GM21447 (cell line): ENCODE measurements around the gene TAF10.

Source experiments
- ATAC-seq: cut with Tn5 transposase; IDR thresholded peaks from one replicate; pipeline ENCODE4 v1.9.1; 2021; ENCODE audit not compliant: unreplicated experiment

TAF10 gene

GRCh38 chr11:6561288-6561687 lies 50.7 kb downstream of the TAF10 start:
- ATAC-seq: no peak
